ENCODE data around the gene RAD9B.

DNA sequence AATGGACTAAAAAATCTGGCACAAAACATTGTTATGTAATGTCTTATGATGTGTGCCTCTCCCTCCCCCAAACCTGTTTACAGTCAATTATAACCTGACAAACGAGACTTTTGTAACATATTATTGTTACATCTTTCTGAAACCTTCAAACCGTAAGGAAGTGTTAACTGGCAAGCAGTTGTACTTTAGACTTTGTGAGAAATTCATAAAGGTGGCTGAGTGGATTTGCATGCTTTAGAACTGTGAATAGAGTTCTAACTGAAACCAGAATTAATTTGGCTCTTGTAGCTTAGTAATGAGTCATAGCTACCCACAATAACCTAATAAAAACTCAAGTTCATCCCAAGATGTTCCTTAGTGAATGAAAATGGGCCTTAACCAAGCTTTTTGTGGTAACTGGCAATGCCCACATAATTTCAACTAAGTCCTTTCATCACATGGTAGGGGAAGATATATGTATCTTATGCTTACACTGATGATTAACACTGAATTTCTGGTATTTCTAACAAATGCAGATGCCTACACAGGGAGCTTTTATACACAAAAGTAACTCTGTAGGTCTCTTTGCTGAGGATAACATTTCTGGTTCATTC lies 29.7 kb downstream of the RAD9B start:
- TF ChIP-seq GATA2 (IDR thresholded peaks at IDR 0.05; ENCODE audit: low read depth, low read length) = no peak
- TF ChIP-seq GATA3 (IDR thresholded peaks at IDR 0.05; ENCODE audit: low read depth, low read length) = no peak

Measured in SH-SY5Y (cell line).